Measurements from ENCODE around the gene LMBR1.

The LMBR1 gene

GRCh38 chr7:156662277-156662676 lies 230.7 kb downstream of the LMBR1 start:
- no peak for DNase-seq (ENCODE audit: low read depth, low spot score)
- Histone ChIP-seq H3K27ac (no peak overlapping the region), H3K9ac (ENCODE audit: insufficient read length) (no peak overlapping the region), H3K36me3 (ENCODE audit: insufficient read depth, low read length) (no peaks in the 10 kb centered on the region), H3K9me3 (ENCODE audit: low read depth, low read length) (no peaks in the 10 kb centered on the region), H3K4me3 (no peak overlapping the region)
- TF ChIP-seq POLR2AphosphoS5 (IDR thresholded peaks at IDR 0.05; ENCODE audit: borderline replicate concordance, low read depth, low read length) (no peak), EZH2 (IDR thresholded peaks at IDR 0.05) (no peak), FOXP2 (optimal IDR thresholded peaks at IDR 0.05; ENCODE audit: control extremely low read depth, extremely low read length, insufficient read depth) (no peak)

- no peak for TF ChIP-seq FOXP2 (optimal IDR thresholded peaks at IDR 0.05; ENCODE audit: control extremely low read depth, extremely low read length, insufficient read depth)
- TF ChIP-seq EZH2 (IDR thresholded peaks at IDR 0.05), result no peak
- TF ChIP-seq POLR2AphosphoS5 (IDR thresholded peaks at IDR 0.05; ENCODE audit: borderline replicate concordance, low read depth, low read length), result no peak
- Histone ChIP-seq H3K9me3 (ENCODE audit: low read depth, low read length) (no peaks in the 10 kb centered on the region), H3K36me3 (ENCODE audit: insufficient read depth, low read length) (no peaks in the 10 kb centered on the region), H3K4me3 (no peak overlapping the region), H3K27ac (no peak overlapping the region), H3K9ac (ENCODE audit: insufficient read length) (no peak overlapping the region)
- DNase-seq (ENCODE audit: low read depth, low spot score), result no peak
These were observed 231.3 kb downstream of the LMBR1 start for GRCh38 chr7:156661637-156662036.

- Histone ChIP-seq H3K27ac (no peak overlapping the region), H3K36me3 (ENCODE audit: insufficient read depth, low read length) (no peaks in the 10 kb centered on the region), H3K9me3 (ENCODE audit: low read depth, low read length) (no peaks in the 10 kb centered on the region), H3K9ac (ENCODE audit: insufficient read length) (no peak overlapping the region), H3K4me3 (no peak overlapping the region)
- no peak for DNase-seq (ENCODE audit: low read depth, low spot score)
- TF ChIP-seq FOXP2 (optimal IDR thresholded peaks at IDR 0.05; ENCODE audit: control extremely low read depth, extremely low read length, insufficient read depth) (no peak), POLR2AphosphoS5 (IDR thresholded peaks at IDR 0.05; ENCODE audit: borderline replicate concordance, low read depth, low read length) (no peak), EZH2 (IDR thresholded peaks at IDR 0.05) (no peak)
These were observed 233.0 kb downstream of the LMBR1 start for GRCh38 chr7:156659961-156660360.

GRCh38 chr7:156659203-156659602 lies 233.8 kb downstream of the LMBR1 start:
- H3K9ac ChIP-seq (ENCODE audit: insufficient read length), result no peak overlapping the region
- no peaks in the 10 kb centered on the region for H3K36me3 ChIP-seq (ENCODE audit: insufficient read depth, low read length)
- TF ChIP-seq FOXP2 (optimal IDR thresholded peaks at IDR 0.05; ENCODE audit: control extremely low read depth, extremely low read length, insufficient read depth) (no peak), POLR2AphosphoS5 (IDR thresholded peaks at IDR 0.05; ENCODE audit: borderline replicate concordance, low read depth, low read length) (no peak)

DNA sequence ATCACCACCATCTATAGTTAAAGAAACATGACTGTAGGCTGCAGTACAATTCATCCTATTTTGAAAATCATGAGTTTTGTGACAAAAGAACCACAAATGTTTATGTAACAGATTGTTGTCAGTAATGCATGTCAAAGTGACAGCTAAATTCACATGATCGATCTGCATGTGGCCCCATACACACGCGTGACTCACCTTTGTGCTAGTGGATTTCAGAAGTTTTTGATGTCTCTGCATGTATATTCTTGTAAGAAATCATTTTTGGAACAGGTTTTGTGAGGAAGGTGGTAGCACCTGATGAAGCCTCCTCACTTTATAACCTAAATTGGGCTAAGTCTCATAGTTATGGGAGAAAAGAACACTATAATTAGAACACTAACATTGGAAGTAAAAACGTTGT lies 235.3 kb downstream of the LMBR1 start:
- TF ChIP-seq POLR2AphosphoS5 (IDR thresholded peaks at IDR 0.05; ENCODE audit: borderline replicate concordance, low read depth, low read length) (no peak), FOXP2 (optimal IDR thresholded peaks at IDR 0.05; ENCODE audit: control extremely low read depth, extremely low read length, insufficient read depth) (no peak), EZH2 (IDR thresholded peaks at IDR 0.05) (no peak)
- Histone ChIP-seq H3K9me3 (ENCODE audit: low read depth, low read length) (no peaks in the 10 kb centered on the region), H3K27ac (no peak overlapping the region), H3K9ac (ENCODE audit: insufficient read length) (no peak overlapping the region), H3K36me3 (ENCODE audit: insufficient read depth, low read length) (no peaks in the 10 kb centered on the region), H3K4me3 (no peak overlapping the region)
- DNase-seq (ENCODE audit: low read depth, low spot score), result no peak

More at GRCh38 chr7:156659203-156659602, 233.8 kb downstream of the LMBR1 start:
- Histone ChIP-seq H3K9me3 (ENCODE audit: low read depth, low read length) (no peaks in the 10 kb centered on the region), H3K4me3 (no peak overlapping the region), H3K27ac (no peak overlapping the region)
- DNase-seq (ENCODE audit: low read depth, low spot score), result no peak

DNA sequence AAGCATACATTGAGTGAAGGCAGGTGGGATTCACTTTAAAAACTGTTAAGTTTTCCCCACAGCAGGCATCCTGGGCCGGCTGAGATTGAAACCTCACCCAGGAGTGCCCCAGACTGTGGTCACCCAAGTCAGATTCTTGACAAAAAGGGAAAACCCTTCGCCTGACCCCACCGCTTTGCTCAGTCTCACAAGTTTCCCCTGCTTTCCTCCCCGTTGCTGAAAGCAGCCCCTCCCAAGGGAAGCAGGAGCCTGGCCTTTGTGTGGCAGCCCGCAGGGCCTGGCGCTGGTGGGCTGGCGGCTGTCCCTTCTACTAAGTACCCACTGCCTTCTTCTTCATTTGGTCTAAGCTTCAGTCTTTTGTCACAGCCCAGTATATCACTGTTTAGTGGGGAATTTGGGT lies 236.4 kb downstream of the LMBR1 start:
- Histone ChIP-seq H3K36me3 (ENCODE audit: insufficient read depth, low read length) (no peaks in the 10 kb centered on the region), H3K9me3 (ENCODE audit: low read depth, low read length) (no peaks in the 10 kb centered on the region), H3K9ac (ENCODE audit: insufficient read length) (no peak overlapping the region), H3K27ac (no peak overlapping the region), H3K4me3 (no peak overlapping the region)
- TF ChIP-seq EZH2 (IDR thresholded peaks at IDR 0.05) (no peak), POLR2AphosphoS5 (IDR thresholded peaks at IDR 0.05; ENCODE audit: borderline replicate concordance, low read depth, low read length) (no peak), FOXP2 (optimal IDR thresholded peaks at IDR 0.05; ENCODE audit: control extremely low read depth, extremely low read length, insufficient read depth) (no peak)
- DNase-seq (ENCODE audit: low read depth, low spot score), result no peak

GRCh38 chr7:156655983-156656382 lies 237.0 kb downstream of the LMBR1 start:
- H3K9me3 ChIP-seq (ENCODE audit: low read depth, low read length), result no peaks in the 10 kb centered on the region
- no peak overlapping the region for H3K4me3 ChIP-seq
- no peak overlapping the region for H3K27ac ChIP-seq
- no peak overlapping the region for H3K9ac ChIP-seq (ENCODE audit: insufficient read length)
- no peak for TF ChIP-seq POLR2AphosphoS5 (IDR thresholded peaks at IDR 0.05; ENCODE audit: borderline replicate concordance, low read depth, low read length)
- no peak for TF ChIP-seq FOXP2 (optimal IDR thresholded peaks at IDR 0.05; ENCODE audit: control extremely low read depth, extremely low read length, insufficient read depth)
- no peak for TF ChIP-seq EZH2 (IDR thresholded peaks at IDR 0.05)
- DNase-seq (ENCODE audit: low read depth, low spot score), result no peak
- no peaks in the 10 kb centered on the region for H3K36me3 ChIP-seq (ENCODE audit: insufficient read depth, low read length)

DNA sequence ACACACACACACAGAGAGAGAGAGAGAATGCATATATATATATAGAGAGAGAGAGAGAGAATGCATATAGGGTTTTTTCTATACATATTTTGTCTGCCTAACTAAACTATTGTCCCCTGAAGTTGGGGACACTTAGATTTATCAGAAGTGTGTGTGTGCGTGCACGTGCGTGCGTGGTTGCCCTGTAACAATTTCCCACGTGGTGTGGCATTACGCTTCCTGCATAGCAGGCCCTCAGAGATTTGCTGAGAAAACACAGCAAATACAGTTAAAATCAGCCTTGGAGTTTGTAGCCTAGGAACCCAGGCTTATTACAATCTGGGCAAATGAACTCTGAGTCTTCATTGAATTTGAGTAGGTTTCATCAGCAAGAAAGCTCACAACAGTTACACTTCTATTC lies 237.7 kb downstream of the LMBR1 start:
- no peak for DNase-seq (ENCODE audit: low read depth, low spot score)
- no peaks in the 10 kb centered on the region for H3K9me3 ChIP-seq (ENCODE audit: low read depth, low read length)
- H3K27ac ChIP-seq, result no peak overlapping the region
- no peak overlapping the region for H3K9ac ChIP-seq (ENCODE audit: insufficient read length)
- no peaks in the 10 kb centered on the region for H3K36me3 ChIP-seq (ENCODE audit: insufficient read depth, low read length)
- H3K4me3 ChIP-seq, result no peak overlapping the region
- no peak for TF ChIP-seq FOXP2 (optimal IDR thresholded peaks at IDR 0.05; ENCODE audit: control extremely low read depth, extremely low read length, insufficient read depth)
- no peak for TF ChIP-seq POLR2AphosphoS5 (IDR thresholded peaks at IDR 0.05; ENCODE audit: borderline replicate concordance, low read depth, low read length)
- TF ChIP-seq EZH2 (IDR thresholded peaks at IDR 0.05), result no peak

GRCh38 chr7:156654511-156655234 lies 238.3 kb downstream of the LMBR1 start:
- DNase-seq (ENCODE audit: low read depth, low spot score), result no peak
- Histone ChIP-seq H3K4me3 (no peak overlapping the region), H3K27ac (no peak overlapping the region), H3K9ac (ENCODE audit: insufficient read length) (no peak overlapping the region), H3K9me3 (ENCODE audit: low read depth, low read length) (no peaks in the 10 kb centered on the region), H3K36me3 (ENCODE audit: insufficient read depth, low read length) (no peaks in the 10 kb centered on the region)
- TF ChIP-seq POLR2AphosphoS5 (IDR thresholded peaks at IDR 0.05; ENCODE audit: borderline replicate concordance, low read depth, low read length), result no peak
- TF ChIP-seq EZH2 (IDR thresholded peaks at IDR 0.05), result no peak
- TF ChIP-seq FOXP2 (optimal IDR thresholded peaks at IDR 0.05; ENCODE audit: control extremely low read depth, extremely low read length, insufficient read depth), result no peak

Data from SK-N-MC (cell line).